ENCODE results near the gene PPEF2. TPM values are rescaled to one million over a fixed set of nuclear protein-coding genes. Genes with fewer than 3 reads are reported as not detected.
A peak's percentile ranks its signal among the peaks of the same experiment; 100 is the strongest.

PPEF2 gene
- total RNA-seq, 1 experiment from 2014 or later, result not detected

GRCh38 chr4:75939890-75940691, 37.8 kb upstream of the PPEF2 start:
- H3K27me3 ChIP-seq (ENCODE audit: insufficient read depth, low read length), result no peaks in the 10 kb centered on the region; the same call in 1 of the 2 replicates
- peak overlapping the region in 2 of 3 experiments; percentile 40 to 75; a peak in 3 of 7 replicates for H3K27ac Mint-ChIP-seq
- no peak overlapping the region for H3K27ac ChIP-seq (ENCODE audit: insufficient read length, low read depth, low read length)

More at GRCh38 chr4:75939890-75940691, 37.8 kb upstream of the PPEF2 start:
- H3K27me3 Mint-ChIP-seq (ENCODE audit: low read depth), result peaks cover 21% of the 10 kb centered on the region
- Histone ChIP-seq H2BK20ac (ENCODE audit: low read depth, low read length, poor library complexity, severe bottlenecking) (no peak overlapping the region), H2BK5ac (ENCODE audit: insufficient read length, low read length) (no peak overlapping the region), H3K9me3 (ENCODE audit: control insufficient read depth, low read depth, low read length) (no peaks in the 10 kb centered on the region), H3K23ac (ENCODE audit: insufficient read length, low read depth, low read length) (no peak overlapping the region), H2AK5ac (ENCODE audit: insufficient read length, low read length) (no peak overlapping the region), H2BK120ac (ENCODE audit: low read depth, low read length, poor library complexity, severe bottlenecking) (no peak overlapping the region), H2BK15ac (ENCODE audit: low read depth, low read length) (no peak overlapping the region), H3K79me1 (ENCODE audit: insufficient read depth, low read depth, low read length, poor library complexity, severe bottlenecking) (no peaks in the 10 kb centered on the region), H2BK12ac (ENCODE audit: insufficient read length, low read depth, low read length) (no peak overlapping the region), H3K56ac (ENCODE audit: insufficient read length, low read depth, low read length) (no peak overlapping the region), H2AFZ (ENCODE audit: low read length) (no peak overlapping the region), H3T11ph (ENCODE audit: low read length) (no peak overlapping the region), H3K79me2 (ENCODE audit: insufficient read depth, low read length) (0 out of 2 replicates have a peak, but pooled peaks cover 2% of the 10 kb centered on the region), H3K4ac (ENCODE audit: low read depth, low read length) (no peak overlapping the region), H3K4me1 (ENCODE audit: insufficient read depth, low read length) (no peaks in the 10 kb centered on the region), H3K18ac (ENCODE audit: insufficient read length, low read depth, low read length) (peak overlapping the region; percentile 22), H3K9ac (ENCODE audit: extremely low read depth, insufficient read length, low read length) (peak overlapping the region; percentile 24), H4K20me1 (ENCODE audit: control insufficient read depth, insufficient read depth, insufficient read length) (no peaks in the 10 kb centered on the region), H4K8ac (replicated peaks; ENCODE audit: insufficient read length, low read depth, low read length) (no peak overlapping the region), H3K23me2 (ENCODE audit: insufficient read length, low read depth, low read length, poor library complexity, severe bottlenecking) (peaks cover 11% of the 10 kb centered on the region), H3K14ac (ENCODE audit: insufficient read depth, low read length) (peak overlapping the region; percentile 16), H4K5ac (ENCODE audit: insufficient read length, low read depth, low read length) (no peak overlapping the region), H4K91ac (ENCODE audit: insufficient read length, low read depth, low read length) (no peak overlapping the region), H3K4me2 (ENCODE audit: insufficient read depth, insufficient read length, low read length) (peak overlapping the region; percentile 85)
- H3K36me3 Mint-ChIP-seq (ENCODE audit: insufficient read depth in 1 of 3, low read depth in 3 of 3), result peaks cover 0 to 10% (median 0%) of the 10 kb centered on the region in 3 experiments; a peak in 3 of 7 replicates
- WGBS (ENCODE audit: extremely low coverage, insufficient read length, low lambda C conversion rate), result no CpG with 5 or more reads among the region's 67 CpGs
- peak; percentile 84 for DNase-seq
- no peak for TF ChIP-seq CTCF (conservative IDR thresholded peaks at IDR 0.05)
- H3K4me3 Mint-ChIP-seq, result peak overlapping the region; percentile 83 to 91
- peaks cover 14 to 20% of the 10 kb centered on the region in 2 experiments for H3K4me1 Mint-ChIP-seq
- H3K9me3 Mint-ChIP-seq, result no peaks in the 10 kb centered on the region; a peak in 2 of 5 replicates

Data from H9 (cell line).